HS-5 (cell line): ENCODE measurements around the gene TBATA.
A peak's percentile ranks its signal among the peaks of the same experiment; 100 is the strongest.

Experiments used
- DNase-seq: peaks from one replicate; pipeline ENCODE4 v3.0.0-alpha.2; 2012; ENCODE audit warnings: low read depth

TBATA gene

GRCh38 chr10:70807556-70807955, 22.4 kb upstream of the TBATA start:
- no peak for DNase-seq

GRCh38 chr10:70806841-70807240, 21.7 kb upstream of the TBATA start:
- DNase-seq: no peak

DNA sequence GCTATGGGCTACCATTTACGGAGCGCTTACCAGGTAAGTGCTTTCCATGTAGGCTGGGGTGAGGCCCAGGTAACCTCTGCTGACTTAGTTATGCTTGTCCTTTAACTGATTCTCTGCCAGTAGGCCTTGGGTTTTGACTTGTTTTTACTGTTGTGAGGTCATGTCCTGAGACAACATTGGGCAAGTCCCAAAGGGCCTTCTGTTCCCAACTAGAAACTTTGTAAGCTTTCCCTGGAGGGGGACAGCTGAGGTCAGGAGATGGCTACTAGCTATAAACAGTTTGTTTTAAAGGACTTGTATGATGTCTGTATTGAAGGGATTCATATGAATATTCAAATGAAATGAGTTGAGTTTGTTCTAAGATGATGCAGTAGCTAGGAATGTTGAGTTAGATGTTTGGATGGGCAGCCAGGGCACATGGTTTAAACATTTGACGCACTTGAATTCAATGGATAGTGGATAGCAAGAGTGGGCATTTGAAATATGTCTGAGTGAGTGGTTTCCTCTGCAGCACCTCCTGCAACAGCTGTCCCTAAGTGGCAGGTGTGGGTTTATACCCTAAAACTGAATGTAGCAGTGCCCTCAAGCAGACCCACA, 20.5 kb upstream of the TBATA start:
- no peak for DNase-seq

DNA sequence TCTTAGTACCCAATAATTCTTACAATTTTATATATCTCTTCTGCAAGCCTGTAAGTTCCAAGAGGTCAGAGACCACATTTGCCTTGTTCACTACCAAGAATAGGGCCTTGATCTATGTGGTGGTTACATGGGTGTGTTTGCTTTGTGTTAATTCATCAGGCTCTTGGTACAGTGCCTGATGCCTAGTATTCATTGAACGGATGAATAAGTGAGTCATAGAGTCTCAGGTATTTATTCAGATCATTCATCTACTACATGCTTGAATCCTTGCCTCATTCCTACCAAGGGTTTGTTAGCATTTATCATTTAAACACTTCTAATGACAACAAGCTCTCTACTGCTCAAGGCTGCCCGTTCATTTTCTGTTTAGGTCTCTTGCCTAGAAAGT, 19.2 kb upstream of the TBATA start:
- no peak for DNase-seq

DNA sequence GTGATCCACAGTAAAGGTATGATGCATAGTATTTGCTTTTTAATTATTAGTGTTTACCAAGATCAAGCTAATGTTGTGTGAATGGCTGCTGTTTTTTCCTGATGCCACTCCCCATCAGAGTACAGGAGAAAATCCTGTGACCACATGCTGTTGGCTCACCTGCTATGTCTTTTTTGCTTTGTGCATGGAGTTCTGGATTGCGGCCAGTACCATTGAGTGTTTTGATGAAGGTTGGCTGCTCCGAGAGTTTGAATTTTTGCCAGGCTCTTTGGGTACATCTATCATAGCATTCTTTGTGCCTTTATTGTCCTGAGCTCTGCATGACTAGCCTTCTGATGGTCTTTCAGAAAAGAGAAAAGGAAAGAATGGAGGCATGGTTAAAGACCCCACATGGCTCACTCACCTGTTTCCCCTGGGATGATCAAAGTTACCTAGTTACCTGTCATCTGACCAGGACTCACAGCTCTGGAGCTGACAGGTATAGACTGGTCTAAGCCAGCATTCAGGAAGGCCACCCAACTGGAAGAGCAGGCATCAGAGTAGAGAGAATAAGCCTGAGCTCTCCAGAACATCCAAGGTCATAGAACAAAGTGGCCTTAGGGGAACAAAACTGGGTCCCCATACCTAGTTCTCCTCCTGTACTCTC, 18.7 kb upstream of the TBATA start:
- no peak for DNase-seq

- no peak for DNase-seq
These were observed 16.7 kb upstream of the TBATA start for GRCh38 chr10:70801854-70802253.

DNA sequence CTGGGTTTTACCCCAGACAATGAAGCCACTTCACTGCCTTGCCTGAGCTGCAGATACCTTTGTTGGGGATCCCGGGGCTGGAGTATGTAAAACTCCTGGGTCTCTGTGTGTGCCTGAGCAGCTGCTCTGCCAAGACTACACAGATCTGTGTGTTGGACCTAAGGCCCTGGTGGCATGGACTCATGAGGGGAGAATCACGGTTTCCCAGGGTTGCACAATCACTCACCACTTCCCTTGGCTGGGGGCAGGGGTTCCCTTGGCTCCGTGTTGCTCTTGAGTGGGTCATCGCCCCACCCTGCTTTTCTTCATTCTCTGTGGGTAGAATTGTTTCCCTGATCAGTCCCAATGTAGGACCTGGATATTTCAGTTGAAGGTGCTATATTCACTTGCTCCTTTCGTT, 13.9 kb upstream of the TBATA start:
- no peak for DNase-seq

- no peak for DNase-seq
These were observed 12.7 kb upstream of the TBATA start for GRCh38 chr10:70797840-70798239.

DNA sequence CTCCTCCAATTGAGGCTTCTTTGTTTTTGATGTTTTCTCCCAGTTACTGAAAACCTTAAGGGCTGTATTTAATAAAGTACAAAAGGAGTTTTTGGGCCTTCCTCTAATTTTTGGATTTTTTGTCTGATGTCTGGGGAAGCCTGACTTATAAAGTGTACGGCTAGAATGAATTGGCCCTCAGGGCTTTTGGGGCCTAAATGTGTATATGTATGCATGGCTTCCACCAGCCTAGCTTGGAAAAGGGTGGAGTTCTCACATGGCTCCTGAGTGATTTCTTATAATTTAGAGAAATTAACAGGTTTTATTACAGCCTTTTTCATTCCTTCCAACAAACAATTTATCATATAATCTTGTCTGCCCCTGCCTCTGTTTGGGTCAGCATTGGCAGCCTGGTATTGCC, 10.4 kb upstream of the TBATA start:
- DNase-seq: no peak

DNA sequence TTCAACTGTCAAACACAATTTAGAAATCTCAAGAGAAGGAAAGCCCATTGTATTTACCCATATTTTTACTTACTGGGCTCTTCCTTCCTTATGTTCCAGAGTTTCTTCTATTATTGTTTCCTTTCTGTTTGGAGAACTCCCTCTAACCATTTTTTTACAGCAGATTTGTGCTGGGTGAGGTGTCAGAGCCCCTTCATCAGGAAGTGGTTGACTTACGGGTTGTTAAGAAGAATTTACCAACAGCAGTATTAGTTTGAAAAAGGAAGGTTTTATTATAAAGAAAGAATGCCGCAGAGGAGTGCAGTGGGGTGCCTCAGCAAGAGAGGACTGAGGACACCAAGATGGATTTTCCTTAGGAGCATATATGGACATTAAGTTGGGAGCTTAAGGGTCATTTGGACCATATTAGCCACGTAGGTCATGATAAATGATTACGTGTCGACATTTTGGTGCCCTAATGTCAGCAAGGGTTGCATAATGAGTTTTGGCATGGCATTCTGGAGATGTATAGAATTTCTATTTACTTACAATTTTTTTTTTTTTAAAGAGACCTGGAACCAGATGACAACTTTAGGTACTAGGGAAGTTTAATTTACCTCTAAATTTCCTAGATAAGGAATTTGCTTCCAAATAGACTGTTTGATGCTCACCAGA, 6.3 kb upstream of the TBATA start:
- peak; percentile 51 for DNase-seq

- no peak for DNase-seq
These were observed 1.7 kb upstream of the TBATA start for GRCh38 chr10:70786799-70787415.

DNA sequence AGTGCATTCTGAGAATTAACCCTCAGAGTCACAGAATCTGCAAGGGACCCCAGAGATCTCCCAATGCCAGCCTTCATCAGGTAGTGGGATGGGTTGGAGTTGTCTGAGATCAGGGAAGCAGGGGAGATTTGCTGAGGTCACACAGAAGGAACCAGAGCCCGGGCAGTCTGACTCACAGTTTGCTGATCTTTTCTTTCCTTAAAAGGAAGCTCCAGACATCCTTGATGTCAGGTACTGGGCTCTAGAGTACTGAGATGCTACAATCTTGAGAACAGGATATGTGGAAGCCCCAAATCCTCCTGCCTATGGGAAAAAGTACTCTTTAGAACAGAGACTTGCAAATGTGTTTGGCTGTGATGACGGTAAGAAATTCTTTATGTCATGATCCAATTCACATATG, 706 bp downstream of the TBATA start:
- no peak for DNase-seq

GRCh38 chr10:70784016-70784415, 1.2 kb downstream of the TBATA start:
- no peak for DNase-seq

DNA sequence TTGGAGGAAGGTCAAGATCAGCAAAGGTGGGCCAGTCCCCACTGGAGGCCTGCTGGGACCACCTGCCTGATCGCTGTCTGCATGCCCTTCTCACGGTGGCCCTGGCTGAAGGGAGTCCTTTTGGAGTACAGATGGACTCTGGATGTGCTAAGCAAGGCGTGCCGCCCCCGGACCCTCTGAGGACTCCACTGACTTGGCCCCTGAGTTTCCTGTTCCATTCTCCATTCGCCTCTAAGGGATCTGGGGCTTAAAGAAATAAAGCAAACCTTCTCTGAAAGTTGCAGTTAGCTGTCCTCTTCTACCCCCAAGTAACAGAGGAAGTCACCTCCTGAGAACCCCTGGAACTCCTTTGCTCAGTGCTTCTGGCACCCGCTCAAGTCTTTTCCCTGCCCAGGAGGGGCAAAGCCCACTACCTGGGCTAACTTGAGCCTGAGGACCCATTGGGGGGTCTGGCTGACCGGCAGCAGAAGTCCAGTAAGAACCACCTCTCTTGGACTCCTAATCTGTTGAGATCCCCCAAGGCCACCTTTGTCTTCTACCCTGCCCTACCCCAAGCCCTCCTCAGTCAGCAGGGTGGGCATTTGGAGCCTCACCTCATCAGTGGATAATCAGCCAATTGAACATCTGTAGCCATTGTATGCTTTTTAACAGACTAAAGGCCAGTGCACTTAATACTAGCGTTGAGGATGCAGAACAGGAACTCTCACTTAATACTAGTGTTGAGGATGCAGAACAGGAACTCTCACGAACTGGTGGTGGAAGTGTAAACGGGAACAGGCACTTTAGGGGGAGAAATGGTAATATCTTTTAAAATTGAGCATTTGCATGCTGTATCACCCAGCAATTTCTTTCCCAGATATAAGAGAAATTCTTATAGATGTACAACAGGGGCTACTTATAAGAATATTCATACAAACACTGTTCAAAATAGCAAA, 2.2 kb downstream of the TBATA start:
- no peak for DNase-seq

GRCh38 chr10:70782086-70782745, 3.0 kb downstream of the TBATA start:
- DNase-seq: no peak

GRCh38 chr10:70781461-70782051, 3.6 kb downstream of the TBATA start:
- no peak for DNase-seq

GRCh38 chr10:70780772-70781171, 4.4 kb downstream of the TBATA start:
- no peak for DNase-seq

GRCh38 chr10:70780370-70780760, 4.8 kb downstream of the TBATA start:
- no peak for DNase-seq

- DNase-seq: no peak
These were observed 5.4 kb downstream of the TBATA start for GRCh38 chr10:70779511-70780369.

- DNase-seq: no peak
These were observed 6.1 kb downstream of the TBATA start for GRCh38 chr10:70779088-70779487.
